NOMO-1 (cell line): ENCODE data around the gene COX10.
"Not testable (repeated sequence)": the region's sequence is repeated elsewhere in the genome, so short reads cannot be mapped to it uniquely, and the experiment has no call there.

ENCODE experiments used
- DNase-seq, 2 experiments: peaks; one replicate each; lab custom pipeline; 2025; ENCODE audit not compliant: unreplicated experiment in 2 of 2; lab: John Stamatoyannopoulos, UW

The COX10 gene

DNA sequence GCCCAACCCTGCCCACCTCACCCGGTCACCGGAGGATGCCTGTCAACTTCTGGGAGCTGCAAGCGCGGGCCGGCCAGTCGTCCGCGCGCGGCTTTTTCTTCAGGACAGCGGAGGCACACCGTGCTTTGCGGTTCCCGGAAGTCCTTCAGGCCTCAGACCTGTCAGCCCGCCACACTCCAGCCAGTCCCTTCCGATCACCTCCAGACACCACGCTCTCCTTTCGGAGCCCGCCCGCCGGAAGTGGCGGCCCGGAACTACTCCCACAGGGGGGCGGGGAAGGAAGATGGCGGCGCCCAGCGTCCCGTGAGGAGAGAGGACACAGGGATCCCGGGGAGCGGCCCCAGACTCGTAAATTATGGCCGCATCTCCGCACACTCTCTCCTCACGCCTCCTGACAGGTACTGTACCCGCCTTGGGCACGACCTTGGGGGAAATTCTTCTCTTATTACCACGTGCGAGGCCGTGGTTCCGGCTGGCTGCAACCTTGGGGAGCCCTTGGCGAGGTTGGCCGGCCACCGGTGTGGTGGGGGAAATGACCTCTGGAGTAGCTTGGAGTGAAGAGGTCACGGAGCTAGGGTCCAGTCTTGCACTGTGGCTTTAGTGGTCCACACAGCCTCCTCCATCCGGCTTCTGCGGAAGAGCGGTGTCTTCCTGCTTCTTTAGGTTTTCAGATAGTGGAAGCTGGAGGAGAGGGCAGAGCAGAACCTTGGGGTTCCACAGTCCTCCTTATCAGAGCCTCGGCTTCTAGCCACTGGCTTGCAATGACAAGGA, at the start of gene COX10:
Gene COX10 (plus strand): TSS at position 254 of the 771 bp plus-strand sequence. CDS start 102 bp downstream, at position 356.
- DNase-seq: peak; percentile 82 to 88

DNA sequence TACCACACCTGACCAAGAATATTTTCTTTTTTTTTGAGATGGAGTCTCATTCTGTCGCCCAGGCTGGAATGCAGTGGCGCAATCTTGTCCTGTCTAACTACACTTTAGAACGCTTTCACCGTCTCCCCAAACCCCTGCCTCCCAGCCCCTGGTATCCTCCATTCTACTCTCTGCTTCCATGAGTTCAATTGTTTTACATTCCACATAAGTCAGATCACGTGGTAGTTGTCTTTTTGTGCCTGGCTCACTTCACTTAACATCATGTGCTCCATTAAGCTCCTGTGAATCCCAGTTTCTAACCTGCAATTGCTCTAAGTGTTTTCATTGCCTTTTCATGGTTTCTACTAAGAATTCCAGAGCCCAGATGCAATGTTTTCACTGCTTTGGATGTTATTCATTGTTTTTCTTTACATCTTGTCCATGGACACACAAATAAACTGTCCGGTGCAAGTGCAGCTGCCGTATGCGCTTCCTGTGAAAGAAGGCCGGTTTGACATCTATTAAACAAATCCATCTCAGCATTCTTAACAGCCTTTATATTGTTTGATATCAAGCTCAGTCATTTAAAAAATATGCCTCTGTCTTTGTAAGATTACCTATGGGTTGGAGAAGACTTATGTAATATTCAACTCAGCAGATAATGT, 47.5 kb upstream of the COX10 start:
- DNase-seq: not testable (repeated sequence)

DNA sequence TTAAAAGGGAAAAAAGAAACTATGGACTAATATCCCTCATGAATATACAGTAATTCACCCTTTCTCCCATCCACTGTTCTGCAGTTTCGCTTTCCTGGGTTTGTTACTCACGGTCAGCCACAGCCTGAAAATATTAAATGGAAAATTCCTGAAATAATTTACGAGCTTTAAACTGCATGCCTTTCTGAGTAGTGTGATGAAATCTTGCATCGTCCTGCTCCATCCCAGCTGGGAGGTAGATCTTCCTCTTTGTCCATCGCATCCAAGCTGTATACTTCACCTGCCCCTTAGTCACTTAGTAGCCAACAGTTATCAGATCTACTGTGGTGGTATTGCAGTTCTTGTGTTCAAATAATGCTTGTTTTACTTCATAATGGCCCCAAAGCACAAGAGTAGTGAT, 39.5 kb upstream of the COX10 start:
- not testable (repeated sequence) for DNase-seq

DNA sequence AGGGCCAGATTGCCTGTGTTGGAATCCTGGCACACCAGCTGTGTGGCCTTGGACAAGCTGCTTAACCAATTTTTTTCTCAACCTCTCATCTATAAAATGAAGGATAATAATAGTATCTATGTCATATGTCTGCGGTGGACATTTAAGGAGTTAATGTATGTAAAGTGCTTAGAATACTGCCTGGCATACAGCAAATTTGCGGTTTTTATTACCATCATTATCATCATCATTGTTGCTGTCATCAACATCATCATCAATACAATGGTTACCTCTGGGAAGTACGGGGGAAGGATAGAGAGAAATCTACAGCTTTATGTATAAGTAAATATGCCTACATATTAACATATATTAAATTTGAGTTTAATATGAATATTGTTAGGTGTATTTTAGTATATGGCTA, 37.1 kb upstream of the COX10 start:
- no peak for DNase-seq

DNA sequence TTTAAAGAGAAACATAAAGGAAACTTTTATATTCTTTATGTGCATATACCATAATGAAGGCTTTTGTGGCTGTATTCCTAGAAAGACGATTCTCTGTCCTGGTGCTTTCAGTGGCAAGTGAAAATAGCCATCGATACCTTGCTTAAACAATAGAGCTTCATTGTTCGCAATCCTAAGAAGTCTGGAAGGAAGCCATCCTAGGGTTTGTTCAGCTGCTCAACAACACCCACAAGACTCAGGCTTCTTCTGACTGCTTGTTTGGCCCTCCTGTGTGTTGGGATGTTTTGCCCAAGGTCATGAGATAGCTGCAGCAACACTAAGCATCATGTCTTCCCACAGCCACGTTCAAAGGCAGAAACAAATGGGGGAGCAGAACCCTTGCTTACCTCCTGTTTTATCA, 36.1 kb upstream of the COX10 start:
- DNase-seq: no peak

DNA sequence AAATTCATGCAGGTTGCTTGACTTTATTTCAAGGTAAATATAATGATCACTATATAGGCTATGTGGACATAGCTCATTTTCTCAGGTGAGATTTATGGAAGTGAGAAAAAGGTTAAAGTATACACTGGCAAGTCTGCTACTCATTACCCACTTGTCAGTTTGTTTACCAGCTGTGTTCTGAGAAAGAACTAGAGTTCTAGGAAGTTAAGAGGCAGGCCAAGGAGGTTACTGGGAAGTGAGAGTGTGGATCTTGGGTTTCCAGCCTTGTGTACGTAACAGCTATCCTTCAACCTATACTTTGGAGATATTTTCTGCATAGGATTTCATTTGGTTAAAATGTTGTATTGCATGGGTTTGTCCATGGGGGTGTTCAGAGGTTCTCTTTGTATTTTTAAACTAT, 31.9 kb upstream of the COX10 start:
- no peak for DNase-seq

DNA sequence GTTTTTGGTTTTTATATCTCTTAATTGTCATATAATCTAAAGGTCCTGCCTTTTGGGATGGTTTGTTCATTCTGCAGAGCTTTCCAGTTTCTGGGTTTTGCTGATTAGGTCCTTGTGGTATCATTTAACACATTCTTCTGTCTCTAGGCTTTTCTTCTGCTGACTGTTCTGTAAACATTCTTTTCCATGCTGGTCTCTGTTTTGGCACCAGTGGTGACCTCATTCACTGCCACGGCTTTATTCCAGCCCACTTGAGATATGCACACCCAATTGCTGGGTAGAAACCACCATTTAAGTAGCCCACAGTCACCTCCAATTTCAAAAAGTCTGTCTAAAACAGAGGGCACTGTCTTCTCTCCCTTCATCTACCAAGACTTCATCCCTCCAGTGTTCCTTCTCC, 31.1 kb upstream of the COX10 start:
- no peak for DNase-seq

DNA sequence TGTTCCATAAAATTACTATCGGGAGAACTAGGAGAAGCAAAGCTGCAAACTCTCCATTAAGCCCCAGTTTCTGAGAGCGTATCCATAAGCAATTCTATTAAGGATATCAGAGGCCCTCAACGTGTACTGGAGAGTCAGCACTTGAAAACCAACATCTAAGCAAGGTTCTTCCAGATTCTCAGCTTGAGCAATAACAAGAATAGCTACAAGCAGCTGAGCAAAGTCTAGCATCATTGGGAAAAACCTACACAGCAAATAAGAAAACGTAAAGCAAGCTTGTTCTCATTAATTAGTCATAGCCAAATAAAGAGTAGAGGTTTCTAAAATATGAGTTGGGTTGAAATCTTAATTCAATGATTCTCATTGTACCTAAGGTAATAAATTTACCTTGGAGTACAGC, 26.9 kb upstream of the COX10 start:
- DNase-seq: no peak

DNA sequence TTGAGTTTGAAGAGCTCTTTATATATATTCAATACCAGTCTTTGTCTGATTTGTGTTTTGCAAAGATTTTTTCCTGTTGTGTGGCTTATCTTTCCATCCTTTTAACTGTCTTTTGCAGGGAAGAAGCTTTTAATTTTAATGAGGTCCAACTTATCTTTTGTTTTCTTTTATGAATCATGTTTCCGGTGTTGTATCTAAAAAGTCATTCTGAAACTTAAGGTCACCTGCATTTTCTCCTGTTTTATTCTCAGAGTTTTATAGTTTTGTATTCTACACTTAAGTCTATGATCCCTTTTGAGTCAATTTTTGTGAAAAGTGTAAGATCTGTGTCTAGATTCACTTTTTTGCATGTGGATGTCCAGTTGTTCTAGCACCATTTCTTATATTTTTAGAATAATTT, 24.6 kb upstream of the COX10 start:
- no peak for DNase-seq

DNA sequence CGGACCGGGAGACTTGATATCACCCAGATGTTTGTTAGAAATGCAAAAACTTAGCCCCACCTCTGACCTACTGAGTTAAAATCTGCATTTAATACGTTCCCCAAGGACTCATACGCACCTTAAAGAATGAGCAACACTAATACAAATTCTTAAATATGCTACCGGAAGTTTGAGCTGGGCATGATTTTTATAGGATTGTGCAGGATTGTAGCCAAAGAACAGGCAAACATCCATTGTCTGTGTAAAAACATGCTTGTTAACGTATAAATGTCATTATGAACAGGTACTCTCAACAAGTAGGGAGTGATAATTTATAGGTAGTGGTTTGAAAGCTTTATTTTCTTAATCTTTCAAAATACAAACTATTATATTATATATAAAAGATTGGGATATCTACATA, 22.3 kb upstream of the COX10 start:
- no peak for DNase-seq

DNA sequence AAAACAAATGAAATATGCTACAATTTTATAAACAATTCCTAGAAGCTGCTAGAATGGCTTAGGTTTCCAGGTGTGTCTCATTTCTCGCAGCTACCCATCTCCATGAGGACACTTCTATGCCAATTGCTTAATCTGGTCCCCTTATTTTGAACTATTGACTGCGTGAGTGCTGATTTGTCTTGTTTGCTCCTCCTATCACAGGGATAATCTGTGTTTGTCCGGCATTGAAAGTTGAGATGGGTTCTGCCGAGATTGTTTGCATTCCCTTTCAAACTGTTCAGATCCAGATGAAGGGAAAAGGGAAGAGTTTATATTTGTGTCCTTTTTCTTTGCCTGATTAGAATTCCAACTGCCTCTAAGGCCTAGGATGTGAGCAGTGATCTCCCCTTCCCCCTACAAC, 21.7 kb upstream of the COX10 start:
- DNase-seq: no peak

DNA sequence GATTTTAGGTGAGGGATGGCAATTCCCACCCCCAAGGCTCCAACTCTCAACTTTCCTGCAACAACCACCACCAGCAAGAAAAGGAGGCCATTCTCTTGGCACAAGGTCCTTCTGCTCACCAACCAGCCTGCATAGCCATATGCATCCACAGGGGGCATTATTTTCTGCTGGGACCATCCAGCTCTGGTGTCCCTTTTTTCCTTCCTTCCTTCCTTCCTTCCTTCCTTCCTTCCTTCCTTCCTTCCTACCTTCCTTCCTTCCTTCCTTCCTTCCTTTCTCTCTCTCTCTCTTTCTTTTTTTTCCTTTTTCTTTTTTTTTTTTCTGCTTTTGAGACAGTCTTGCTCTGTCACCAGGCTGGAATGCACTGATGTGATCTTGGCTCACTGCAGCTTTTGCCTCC, 21.1 kb upstream of the COX10 start:
- DNase-seq: no peak

DNA sequence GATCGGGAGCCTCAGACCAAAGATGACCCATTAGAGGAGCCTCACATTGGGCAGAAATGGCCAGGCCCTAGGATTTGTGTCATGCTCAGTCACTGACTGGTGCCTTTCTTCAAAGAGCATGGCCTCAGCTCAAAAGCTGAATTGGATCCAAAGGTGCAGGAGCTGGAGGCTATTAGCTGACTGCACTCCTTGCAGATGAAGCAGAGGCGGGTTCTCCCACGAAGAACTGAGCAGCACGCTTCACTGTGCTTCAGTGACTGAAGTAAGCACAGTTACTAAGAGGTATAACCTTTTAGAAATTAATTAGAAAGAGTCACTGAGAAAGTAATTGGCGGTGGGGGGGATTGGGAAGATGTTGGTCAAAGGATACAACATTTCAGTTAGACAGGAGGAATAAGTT, 18.7 kb upstream of the COX10 start:
- DNase-seq: no peak

DNA sequence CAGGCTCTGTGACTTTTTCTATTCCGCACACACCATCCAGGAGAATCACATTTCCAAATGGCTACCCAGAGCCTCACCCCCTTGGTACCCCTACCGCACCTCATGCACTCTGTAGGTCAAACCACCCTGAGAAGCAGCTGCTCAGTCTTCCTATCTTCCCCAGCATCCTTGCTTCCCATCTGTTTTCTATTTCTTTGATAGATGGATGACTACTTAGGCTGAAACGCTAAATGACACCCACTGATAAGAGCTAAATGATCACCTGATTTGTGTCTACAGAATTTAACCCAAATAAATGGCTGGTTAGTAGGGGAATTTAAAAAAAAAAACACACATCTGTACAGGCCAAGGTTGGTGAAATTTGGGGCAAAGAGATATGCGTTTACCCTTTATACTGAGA, 17.6 kb upstream of the COX10 start:
- no peak for DNase-seq

DNA sequence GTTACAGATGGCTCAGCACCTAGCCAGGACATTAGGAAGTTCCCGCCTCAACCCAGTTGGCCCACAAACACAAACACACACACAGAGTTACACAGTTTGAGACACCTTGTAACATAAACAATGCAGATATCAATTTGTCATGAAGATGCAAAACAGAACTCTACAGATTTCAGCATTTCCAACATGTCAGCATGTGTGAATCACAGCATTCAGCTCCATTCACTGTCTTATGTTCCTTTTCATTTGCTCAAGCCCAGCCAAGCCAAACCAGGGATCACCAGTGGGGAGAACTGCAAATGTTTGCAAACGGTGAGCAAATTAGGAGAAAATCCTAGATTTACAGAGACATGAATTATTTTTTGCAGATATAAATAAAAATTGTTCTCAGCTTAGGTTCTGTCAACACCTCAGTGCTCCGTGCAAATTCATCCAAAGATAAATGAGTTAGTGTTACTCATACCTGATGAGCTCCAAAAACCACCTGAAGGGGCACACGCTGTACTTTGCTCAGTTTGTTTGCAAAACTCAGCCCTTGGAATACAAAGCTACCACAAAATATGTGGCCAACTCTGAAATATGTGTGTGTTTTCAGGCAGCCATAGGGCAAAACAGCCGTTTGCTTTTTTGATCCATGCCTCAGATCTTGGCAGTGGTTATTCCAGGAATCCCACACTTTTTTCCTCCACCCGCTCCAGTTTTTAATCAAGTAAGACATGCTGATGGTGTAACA, 16.3 kb upstream of the COX10 start:
- DNase-seq: no peak

DNA sequence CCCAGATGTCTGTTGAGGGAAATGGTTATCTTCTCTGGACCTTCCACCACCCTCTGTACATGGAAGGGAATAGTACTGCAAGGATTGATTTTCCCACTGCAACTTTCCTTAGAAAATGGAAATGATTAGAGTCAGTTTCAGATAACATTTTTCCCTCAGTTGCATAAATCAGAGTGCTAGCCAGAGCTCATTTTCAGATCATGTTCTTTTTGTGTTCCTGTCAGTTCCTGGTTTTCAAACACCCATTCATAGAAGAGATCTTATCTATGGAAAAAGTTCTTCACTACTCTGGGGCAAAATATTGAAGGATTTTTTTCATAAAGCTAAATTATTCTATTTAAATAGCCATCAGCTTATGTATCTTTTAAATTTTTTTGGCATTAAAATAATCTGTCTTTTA, 11.7 kb upstream of the COX10 start:
- no peak for DNase-seq

DNA sequence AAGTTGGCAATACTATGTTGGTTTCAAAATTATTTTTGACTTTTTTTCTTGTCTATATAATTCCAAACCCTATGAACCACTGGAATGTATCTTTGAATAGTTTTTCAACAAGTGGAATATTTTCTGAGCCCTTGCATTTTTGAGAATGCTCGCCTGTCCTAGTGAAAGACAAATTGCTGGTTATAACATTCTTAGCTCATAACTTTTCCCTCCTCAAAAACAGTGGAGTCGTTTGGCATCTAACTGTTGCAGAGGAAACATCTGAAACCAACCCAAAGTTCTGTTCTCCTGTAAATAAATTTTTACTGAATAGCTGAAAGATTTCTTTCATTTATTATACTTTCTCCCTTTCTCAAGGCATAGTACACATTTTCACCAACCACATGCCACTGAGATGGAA, 11.3 kb upstream of the COX10 start:
- no peak for DNase-seq

DNA sequence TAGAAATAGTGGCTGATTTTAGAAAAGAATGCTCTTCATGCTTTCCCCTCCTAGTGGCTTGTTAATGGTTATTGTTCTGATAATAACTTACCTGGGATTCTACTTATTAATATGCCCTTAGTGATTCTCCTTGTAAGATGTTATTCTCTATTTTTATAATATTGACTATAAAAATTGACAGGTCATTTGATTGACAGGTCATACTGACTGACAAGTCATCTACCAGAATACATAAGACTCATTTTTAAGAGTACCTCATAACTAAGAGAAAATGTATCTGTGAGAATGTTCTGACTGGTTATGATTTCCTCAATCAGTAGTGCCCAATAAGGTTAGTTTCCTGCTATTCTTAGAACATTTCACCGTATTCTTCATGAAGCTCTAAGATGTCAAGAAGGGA, 8.6 kb upstream of the COX10 start:
- DNase-seq: no peak

DNA sequence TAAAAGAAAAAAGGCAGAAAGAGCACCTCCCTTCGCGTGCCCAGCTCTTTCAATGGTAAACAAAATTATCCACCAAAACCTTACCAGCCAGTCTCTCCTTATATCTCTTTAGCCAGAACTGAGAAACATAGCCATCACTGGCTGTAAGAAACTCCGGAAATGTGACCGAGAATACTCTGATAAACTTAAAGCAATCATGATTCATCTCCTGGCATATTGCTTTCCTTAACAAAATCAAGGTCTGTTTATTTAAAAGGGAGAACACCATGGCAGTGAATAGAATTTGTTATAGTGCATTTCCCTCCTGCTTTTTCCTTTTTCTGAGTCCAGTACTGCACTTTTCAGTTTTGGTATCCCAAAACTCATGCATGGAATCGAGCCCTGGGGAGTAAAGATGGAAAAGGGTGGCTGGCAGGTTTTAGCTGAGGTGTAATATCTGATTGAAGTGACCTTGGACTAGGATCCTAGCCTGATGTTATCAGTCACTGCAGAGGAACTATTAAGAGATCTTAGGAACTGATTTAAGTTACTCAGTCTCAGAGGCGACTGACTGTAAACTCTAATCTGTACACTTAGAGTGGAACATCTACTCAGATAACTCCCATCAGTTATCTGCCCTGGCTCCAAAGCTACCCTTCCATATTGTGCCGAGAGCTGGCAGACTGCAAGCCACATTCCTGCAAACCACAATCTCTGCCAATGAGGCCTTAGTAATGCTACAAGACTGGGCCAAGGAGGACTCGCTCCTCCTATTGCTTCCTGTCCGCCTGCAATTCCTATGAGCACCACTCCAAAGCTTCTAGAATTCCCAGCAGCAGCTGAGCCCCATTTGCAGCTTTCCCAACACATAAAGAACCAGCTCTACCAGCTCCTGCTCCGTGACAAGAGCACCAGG, 7.4 kb upstream of the COX10 start:
- DNase-seq: no peak

DNA sequence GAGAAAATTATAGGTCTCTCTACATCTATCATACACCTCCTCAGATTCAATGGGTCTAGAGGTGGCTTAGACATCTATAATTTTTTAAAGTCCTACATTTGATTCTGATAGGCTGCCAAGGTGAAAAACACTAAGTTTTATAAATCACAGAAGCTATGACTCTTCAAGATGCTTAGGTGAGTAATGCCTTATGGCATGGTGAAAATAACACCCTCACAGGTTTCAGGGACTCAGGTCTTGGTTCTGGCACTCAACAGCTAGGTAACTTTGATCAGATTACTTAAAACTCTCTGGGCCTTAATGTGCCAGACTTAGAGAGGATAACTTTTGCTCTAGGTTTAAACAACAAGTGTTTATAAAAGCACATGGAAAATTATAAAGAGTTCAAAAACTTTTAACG, 2.0 kb upstream of the COX10 start:
- no peak for DNase-seq
